MM.1S (cell line): ENCODE results near the gene NRG2.

ENCODE experiments used
- DNase-seq: peaks from one replicate; pipeline ENCODE4 v3.0.0-alpha.2; 2015
- H2AFZ ChIP-seq: fragments of 300-600 bp; sonication (generic); 2 replicates; pipeline ENCODE4 v1.6.0; 2016; ENCODE audit warnings: antibody characterized with exemption, low read length
- H3F3A ChIP-seq: fragments of 300-600 bp; sonication (generic); 2 replicates; pipeline ENCODE4 v1.6.1; 2016; ENCODE audit warnings: mild to moderate bottlenecking, antibody characterized with exemption, low read length, moderate library complexity, mixed read lengths; ENCODE audit not compliant: insufficient read depth
- H3K27ac ChIP-seq: fragments of 300-600 bp; sonication (generic); 2 replicates; pipeline ENCODE4 v1.5.1; 2016; ENCODE audit warnings: mild to moderate bottlenecking, low read length
- H3K27me3 ChIP-seq: fragments of 300-600 bp; sonication (generic); replicated peaks from 2 replicates; pipeline ENCODE4 v1.6.0; 2016; ENCODE audit warnings: low read length; ENCODE audit not compliant: insufficient read depth
- H3K36me3 ChIP-seq: fragments of 300-600 bp; sonication (generic); replicated peaks from 2 replicates; pipeline ENCODE4 v1.6.1; 2016; ENCODE audit warnings: mild to moderate bottlenecking, low read length, mixed read lengths; ENCODE audit not compliant: insufficient read depth
- H3K4me1 ChIP-seq: fragments of 300-600 bp; sonication (generic); 2 replicates; pipeline ENCODE4 v1.6.1; 2016; ENCODE audit warnings: low read length, mixed read lengths
- H3K4me2 ChIP-seq: fragments of 300-600 bp; sonication (generic); 2 replicates; pipeline ENCODE4 v1.6.0; 2016; ENCODE audit warnings: low read depth, low read length
- H3K4me3 ChIP-seq: fragments of 300-600 bp; sonication (generic); 2 replicates; pipeline ENCODE4 v1.5.1; 2016; ENCODE audit warnings: low read length, mixed read lengths
- H3K79me2 ChIP-seq: fragments of 300-600 bp; sonication (generic); 2 replicates; pipeline ENCODE4 v1.6.1; 2016; ENCODE audit warnings: mixed run types, low read length, mixed read lengths
- H3K9ac ChIP-seq: fragments of 300-600 bp; sonication (generic); 2 replicates; pipeline ENCODE4 v1.6.1; 2016; ENCODE audit warnings: low read length, mixed read lengths
- H3K9me2 ChIP-seq: fragments of 300-600 bp; sonication (generic); replicated peaks from 2 replicates; pipeline ENCODE4 v1.6.1; 2016; ENCODE audit warnings: mild to moderate bottlenecking, low read length, mixed read lengths; ENCODE audit not compliant: insufficient read depth
- H3K9me3 ChIP-seq: fragments of 300-600 bp; sonication (generic); replicated peaks from 2 replicates; pipeline ENCODE4 v1.6.1; 2016; ENCODE audit warnings: mild to moderate bottlenecking, low read length, mixed read lengths; ENCODE audit not compliant: insufficient read depth
- H4K20me1 ChIP-seq: fragments of 300-600 bp; sonication (generic); 2 replicates; pipeline ENCODE4 v1.6.1; 2016; ENCODE audit warnings: mild to moderate bottlenecking, low read length, moderate library complexity, mixed read lengths; ENCODE audit not compliant: insufficient read depth
- EZH2 ChIP-seq: fragments of 300-600 bp; sonication (generic); optimal IDR thresholded peaks from 2 replicates; pipeline ENCODE3; 2017; ENCODE audit warnings: low read depth, mild to moderate bottlenecking, antibody characterized with exemption, low read length, mixed read lengths
- EZH2phosphoT487 ChIP-seq: fragments of 300-600 bp; sonication (generic); IDR thresholded peaks from 2 replicates; pipeline ENCODE4 v1.6.1; 2018; ENCODE audit warnings: antibody characterized with exemption, low read length
- TF ChIP-seq, protein P1 (sequence below): fragments of 300-600 bp; sonication (generic); IDR thresholded peaks from 2 replicates; pipeline ENCODE4 v1.5.1; 2016; ENCODE audit warnings: antibody characterized with exemption, low read length, mixed read lengths

Gene NRG2

DNA sequence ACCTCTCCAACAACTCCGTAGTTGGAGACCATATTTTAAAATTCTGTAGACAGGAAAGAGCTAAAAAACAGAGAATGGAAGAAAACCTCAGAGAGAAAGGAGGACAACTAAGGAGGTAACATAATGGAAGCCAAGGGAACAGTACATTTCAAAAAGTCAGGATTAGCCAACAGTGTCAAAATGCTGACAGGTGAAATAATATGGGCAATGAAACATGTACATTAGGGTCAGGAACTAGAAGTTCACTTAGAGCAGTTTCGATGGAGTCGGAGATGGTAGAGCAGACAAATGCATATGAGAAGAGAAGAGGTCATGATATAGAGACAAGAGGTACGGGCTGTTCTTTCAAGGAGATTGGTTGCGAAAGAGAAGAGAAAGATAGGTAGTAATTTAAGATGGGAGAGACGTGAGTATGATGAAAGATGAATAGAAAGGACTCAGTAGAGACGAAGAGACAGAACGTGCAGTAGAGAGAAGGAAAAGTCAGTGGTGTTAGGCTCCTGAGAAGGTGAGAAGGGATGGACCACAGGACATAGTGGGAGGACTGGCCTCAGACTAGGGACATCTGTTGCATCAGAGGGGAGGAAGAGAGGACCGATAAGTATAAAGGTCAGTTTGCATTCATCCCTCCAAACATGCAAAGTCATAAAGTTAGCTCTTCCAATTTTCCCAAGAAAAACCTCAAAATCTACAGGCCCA, 25.6 kb downstream of the NRG2 start:
- Histone ChIP-seq H3K4me2 (no peak overlapping the region), H3K4me1 (no peaks in the 10 kb centered on the region), H3K79me2 (no peaks in the 10 kb centered on the region), H3K4me3 (no peak overlapping the region), H3K9me3 (no peaks in the 10 kb centered on the region), H3F3A (no peaks in the 10 kb centered on the region), H3K36me3 (no peaks in the 10 kb centered on the region), H3K9me2 (no peaks in the 10 kb centered on the region), H3K27ac (no peak overlapping the region), H3K9ac (no peak overlapping the region), H4K20me1 (no peaks in the 10 kb centered on the region), H3K27me3 (no peaks in the 10 kb centered on the region), H2AFZ (no peak overlapping the region)
- no peak for TF ChIP-seq EZH2
- TF ChIP-seq EZH2phosphoT487: no peak
- TF ChIP-seq, protein P1, sequence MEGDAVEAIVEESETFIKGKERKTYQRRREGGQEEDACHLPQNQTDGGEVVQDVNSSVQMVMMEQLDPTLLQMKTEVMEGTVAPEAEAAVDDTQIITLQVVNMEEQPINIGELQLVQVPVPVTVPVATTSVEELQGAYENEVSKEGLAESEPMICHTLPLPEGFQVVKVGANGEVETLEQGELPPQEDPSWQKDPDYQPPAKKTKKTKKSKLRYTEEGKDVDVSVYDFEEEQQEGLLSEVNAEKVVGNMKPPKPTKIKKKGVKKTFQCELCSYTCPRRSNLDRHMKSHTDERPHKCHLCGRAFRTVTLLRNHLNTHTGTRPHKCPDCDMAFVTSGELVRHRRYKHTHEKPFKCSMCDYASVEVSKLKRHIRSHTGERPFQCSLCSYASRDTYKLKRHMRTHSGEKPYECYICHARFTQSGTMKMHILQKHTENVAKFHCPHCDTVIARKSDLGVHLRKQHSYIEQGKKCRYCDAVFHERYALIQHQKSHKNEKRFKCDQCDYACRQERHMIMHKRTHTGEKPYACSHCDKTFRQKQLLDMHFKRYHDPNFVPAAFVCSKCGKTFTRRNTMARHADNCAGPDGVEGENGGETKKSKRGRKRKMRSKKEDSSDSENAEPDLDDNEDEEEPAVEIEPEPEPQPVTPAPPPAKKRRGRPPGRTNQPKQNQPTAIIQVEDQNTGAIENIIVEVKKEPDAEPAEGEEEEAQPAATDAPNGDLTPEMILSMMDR: no peak
- no peak for DNase-seq

DNA sequence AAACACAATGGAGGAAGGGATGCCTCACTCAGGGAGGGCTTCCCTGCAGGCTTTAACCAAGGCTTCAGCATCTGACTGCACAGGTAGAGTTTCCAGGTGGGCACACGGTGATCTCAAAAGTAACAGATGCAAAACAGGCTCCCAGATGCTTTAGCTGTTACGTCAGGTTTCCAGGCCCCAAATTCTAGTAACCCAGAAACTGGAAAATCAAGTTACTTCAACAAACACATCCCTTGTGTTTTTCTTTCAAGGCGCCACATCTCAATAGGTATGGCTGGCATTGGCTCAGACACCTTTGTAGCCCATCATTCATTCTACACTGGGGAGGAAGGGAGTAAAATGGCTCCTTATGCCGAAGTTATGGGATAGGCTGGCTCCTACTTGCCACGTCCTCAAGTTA, 27.4 kb downstream of the NRG2 start:
- DNase-seq: no peak
- Histone ChIP-seq H3K27me3 (no peaks in the 10 kb centered on the region), H4K20me1 (no peaks in the 10 kb centered on the region), H3K36me3 (no peaks in the 10 kb centered on the region), H3F3A (no peaks in the 10 kb centered on the region), H3K79me2 (no peaks in the 10 kb centered on the region), H3K4me1 (peaks cover 14% of the 10 kb centered on the region), H3K9ac (no peak overlapping the region), H2AFZ (no peak overlapping the region), H3K27ac (no peak overlapping the region), H3K4me2 (no peak overlapping the region), H3K4me3 (no peak overlapping the region), H3K9me2 (no peaks in the 10 kb centered on the region), H3K9me3 (no peaks in the 10 kb centered on the region)
- TF ChIP-seq, protein P1: no peak
- TF ChIP-seq EZH2phosphoT487: no peak
- TF ChIP-seq EZH2: no peak

DNA sequence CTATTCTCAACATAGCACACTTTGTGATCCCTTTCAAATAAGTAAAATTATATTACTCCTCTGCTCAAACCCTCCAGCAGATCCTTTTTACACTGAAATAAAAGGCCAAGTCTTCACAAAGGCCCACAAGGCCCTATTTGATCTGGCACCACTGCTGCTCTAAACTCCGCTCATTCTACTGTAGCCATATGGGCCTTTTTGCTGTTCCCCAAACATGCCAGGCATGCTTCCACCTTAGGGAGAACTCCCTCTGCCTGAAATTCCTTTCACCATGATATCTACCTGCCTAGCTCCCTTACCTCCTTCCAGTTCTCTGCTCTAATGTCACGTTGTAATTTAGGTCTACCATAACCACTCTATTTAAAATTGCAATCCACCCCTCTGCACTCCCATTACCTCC, 28.3 kb downstream of the NRG2 start:
- H3K4me1 ChIP-seq: peaks cover 16% of the 10 kb centered on the region
- H3K9ac ChIP-seq: no peak overlapping the region
- H3K79me2 ChIP-seq: no peaks in the 10 kb centered on the region
- no peak overlapping the region for H3K4me2 ChIP-seq
- no peaks in the 10 kb centered on the region for H3K9me3 ChIP-seq
- H3K27me3 ChIP-seq: no peaks in the 10 kb centered on the region
- TF ChIP-seq, protein P1: no peak
- TF ChIP-seq EZH2phosphoT487 (no peak), EZH2 (no peak)
- H4K20me1 ChIP-seq: no peaks in the 10 kb centered on the region
- no peak overlapping the region for H3K4me3 ChIP-seq
- no peak overlapping the region for H3K27ac ChIP-seq
- no peak for DNase-seq
- no peaks in the 10 kb centered on the region for H3K36me3 ChIP-seq
- no peak overlapping the region for H2AFZ ChIP-seq
- H3K9me2 ChIP-seq: no peaks in the 10 kb centered on the region
- H3F3A ChIP-seq: no peaks in the 10 kb centered on the region
